ENCODE measurements around the gene THADA. TPM values are rescaled to one million over a fixed set of nuclear protein-coding genes. Genes with fewer than 3 reads are reported as not detected.
"Not testable (repeated sequence)": the region's sequence is repeated elsewhere in the genome, so short reads cannot be mapped to it uniquely, and the experiment has no call there.

The THADA gene
- polyA plus RNA-seq, 3 donors: 7.3 to 11.2 (median 9.7) TPM

- H3K9ac ChIP-seq (ENCODE audit: insufficient read depth, low read length, poor library complexity, severe bottlenecking): no peak overlapping the region
- H3K27me3 ChIP-seq (ENCODE audit: control insufficient read depth in 2 of 2, insufficient read depth in 2 of 2, low read length in 2 of 2): no peaks in the 10 kb centered on the region
Observed at GRCh38 chr2:43191947-43192516, 403.8 kb downstream of the THADA start.

DNA sequence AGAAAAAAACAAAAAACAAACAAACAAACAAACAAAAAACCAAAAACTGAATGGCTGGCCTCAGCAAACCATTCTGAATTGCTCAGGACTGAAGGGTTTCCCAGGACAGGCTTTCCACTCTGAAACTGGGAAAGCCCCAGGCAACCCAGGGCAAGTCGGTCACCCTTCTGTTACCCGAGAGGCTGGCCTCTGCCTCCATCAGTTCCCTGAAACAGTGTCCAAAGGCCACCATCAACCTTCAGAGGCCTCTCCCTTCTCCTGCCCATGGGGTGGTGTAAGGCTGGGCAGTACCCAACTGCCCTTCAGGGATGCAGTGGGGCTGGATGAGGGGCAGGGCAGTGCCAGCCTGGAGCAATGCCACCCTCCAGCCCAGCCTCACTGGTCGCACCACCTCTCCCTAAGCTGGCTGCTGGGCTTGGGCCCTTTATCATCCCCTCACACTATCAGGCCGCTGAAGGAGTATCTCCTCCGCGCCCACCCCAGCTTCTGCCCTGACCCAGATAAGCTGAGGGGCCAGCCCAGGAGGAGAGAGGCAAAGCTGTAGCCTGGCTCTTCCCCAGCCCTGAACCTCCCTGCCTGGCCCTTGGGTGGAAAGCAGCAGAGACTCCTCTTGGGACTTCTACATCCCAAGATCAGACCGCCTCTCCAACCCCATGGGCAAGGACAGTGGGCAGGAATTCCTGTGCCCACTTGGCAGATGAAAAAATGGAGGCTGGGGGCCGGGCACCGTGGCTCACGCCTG is 405.4 kb downstream of the THADA start:
- intact Hi-C loops (cut with micrococcal nuclease): no loop called here
- H3K4me3 Mint-ChIP-seq: no peak overlapping the region
- WGBS (ENCODE audit: insufficient coverage): 100% methylated on average over 8 of the region's 10 CpGs

More at GRCh38 chr2:43191947-43192516, 403.8 kb downstream of the THADA start:
- H3K27me3 Mint-ChIP-seq (ENCODE audit: low read depth in 3 of 3): peaks cover 0 to 2% (median 1%) of the 10 kb centered on the region in 3 donors
- no peak for DNase-seq
- WGBS (ENCODE audit: insufficient coverage): 75% methylated on average over 1 of the region's 3 CpGs
- no peak overlapping the region for H3K4me3 Mint-ChIP-seq
- peaks cover 3 to 5% of the 10 kb centered on the region in 2 donors for H3K36me3 Mint-ChIP-seq
- H3K9me3 Mint-ChIP-seq: peaks cover 0 to 2% (median 0%) of the 10 kb centered on the region in 7 donors
- no peak for TF ChIP-seq CTCF (IDR thresholded peaks at IDR 0.05)
- intact Hi-C loops (cut with micrococcal nuclease): no loop called here
- H3K27ac Mint-ChIP-seq: peak overlapping the region in 3 of 7 donors; percentile 24 to 85 (median 68)
- peaks cover 41 to 54% of the 10 kb centered on the region in 2 donors for H3K4me1 ChIP-seq (ENCODE audit: control insufficient read depth in 1 of 2, insufficient read depth in 2 of 2, low read length in 2 of 2)
- H3K4me3 ChIP-seq (replicated peaks in 1 of 3; ENCODE audit: low read depth in 2 of 3, low read length in 3 of 3): no peak overlapping the region
- H3K4me1 Mint-ChIP-seq: peaks cover 48% of the 10 kb centered on the region
- H3K27ac ChIP-seq (ENCODE audit: low read depth in 1 of 2, low read length in 2 of 2): no peak overlapping the region
- H3K9me3 ChIP-seq (replicated peaks in 1 of 2; ENCODE audit: control insufficient read depth in 1 of 2, insufficient read depth in 1 of 2, low read length in 2 of 2): no peaks in the 10 kb centered on the region
- H3K79me2 ChIP-seq (ENCODE audit: insufficient read depth, low read length): no peaks in the 10 kb centered on the region
- no peak overlapping the region for H3K4me2 ChIP-seq (replicated peaks; ENCODE audit: extremely low read depth, low read length, poor library complexity, severe bottlenecking)
- H2AFZ ChIP-seq (ENCODE audit: insufficient read depth, low read depth, low read length, poor library complexity, severe bottlenecking): no peak overlapping the region
- H3K36me3 ChIP-seq (replicated peaks in 1 of 2; ENCODE audit: control insufficient read depth in 1 of 2, insufficient read depth in 2 of 2, low read length in 2 of 2): no peaks in the 10 kb centered on the region
- no peaks in the 10 kb centered on the region for H4K20me1 ChIP-seq (ENCODE audit: insufficient read depth, low read length)

GRCh38 chr2:43189861-43190260 is 406.0 kb downstream of the THADA start:
- H3K4me1 Mint-ChIP-seq: peaks cover 51% of the 10 kb centered on the region
- H3K4me2 ChIP-seq (replicated peaks; ENCODE audit: extremely low read depth, low read length, poor library complexity, severe bottlenecking); H3K27me3 ChIP-seq (ENCODE audit: control insufficient read depth in 2 of 2, insufficient read depth in 2 of 2, low read length in 2 of 2); DNase-seq; H3K36me3 Mint-ChIP-seq; intact Hi-C loops (cut with micrococcal nuclease); H3K9ac ChIP-seq (ENCODE audit: insufficient read depth, low read length, poor library complexity, severe bottlenecking); H2AFZ ChIP-seq (ENCODE audit: insufficient read depth, low read depth, low read length, poor library complexity, severe bottlenecking); H3K27me3 Mint-ChIP-seq (ENCODE audit: low read depth in 3 of 3); H3K79me2 ChIP-seq (ENCODE audit: insufficient read depth, low read length); H3K36me3 ChIP-seq (replicated peaks in 1 of 2; ENCODE audit: control insufficient read depth in 1 of 2, insufficient read depth in 2 of 2, low read length in 2 of 2); H3K9me3 ChIP-seq (replicated peaks in 1 of 2; ENCODE audit: control insufficient read depth in 1 of 2, insufficient read depth in 1 of 2, low read length in 2 of 2); H3K27ac ChIP-seq (ENCODE audit: low read depth in 1 of 2, low read length in 2 of 2); H3K4me3 ChIP-seq (replicated peaks in 1 of 3; ENCODE audit: low read depth in 2 of 3, low read length in 3 of 3); H3K4me3 Mint-ChIP-seq; H3K9me3 Mint-ChIP-seq; H4K20me1 ChIP-seq (ENCODE audit: insufficient read depth, low read length); H3K27ac Mint-ChIP-seq: not testable (repeated sequence)
- 97% methylated on average over 5 of the region's 7 CpGs for WGBS (ENCODE audit: insufficient coverage)
- H3K4me1 ChIP-seq (ENCODE audit: control insufficient read depth in 1 of 2, insufficient read depth in 2 of 2, low read length in 2 of 2): peaks cover 41 to 50% of the 10 kb centered on the region in 2 donors

More for the DNA sequence above, 405.4 kb downstream of the THADA start:
- no peak overlapping the region for H3K4me2 ChIP-seq (replicated peaks; ENCODE audit: extremely low read depth, low read length, poor library complexity, severe bottlenecking)
- H3K27ac ChIP-seq (ENCODE audit: low read depth in 1 of 2, low read length in 2 of 2): no peak overlapping the region
- TF ChIP-seq CTCF (IDR thresholded peaks at IDR 0.05): no peak
- H3K36me3 Mint-ChIP-seq: peaks cover 0 to 2% of the 10 kb centered on the region in 2 donors
- no peak overlapping the region for H3K4me3 ChIP-seq (replicated peaks in 1 of 3; ENCODE audit: low read depth in 2 of 3, low read length in 3 of 3)
- H3K4me1 ChIP-seq (ENCODE audit: control insufficient read depth in 1 of 2, insufficient read depth in 2 of 2, low read length in 2 of 2): peaks cover 41 to 50% of the 10 kb centered on the region in 2 donors
- no peaks in the 10 kb centered on the region for H3K9me3 ChIP-seq (replicated peaks in 1 of 2; ENCODE audit: control insufficient read depth in 1 of 2, insufficient read depth in 1 of 2, low read length in 2 of 2)
- H3K4me1 Mint-ChIP-seq: peaks cover 49% of the 10 kb centered on the region
- DNase-seq: no peak
- H4K20me1 ChIP-seq (ENCODE audit: insufficient read depth, low read length): no peaks in the 10 kb centered on the region
- H3K36me3 ChIP-seq (replicated peaks in 1 of 2; ENCODE audit: control insufficient read depth in 1 of 2, insufficient read depth in 2 of 2, low read length in 2 of 2): no peaks in the 10 kb centered on the region
- no peak overlapping the region for H2AFZ ChIP-seq (ENCODE audit: insufficient read depth, low read depth, low read length, poor library complexity, severe bottlenecking)
- no peaks in the 10 kb centered on the region for H3K27me3 ChIP-seq (ENCODE audit: control insufficient read depth in 2 of 2, insufficient read depth in 2 of 2, low read length in 2 of 2)
- no peak overlapping the region for H3K9ac ChIP-seq (ENCODE audit: insufficient read depth, low read length, poor library complexity, severe bottlenecking)
- H3K27ac Mint-ChIP-seq: peak overlapping the region in 1 of 7 donors; percentile 11
- no peaks in the 10 kb centered on the region for H3K79me2 ChIP-seq (ENCODE audit: insufficient read depth, low read length)
- H3K27me3 Mint-ChIP-seq (ENCODE audit: low read depth in 3 of 3): peaks cover 0 to 2% (median 1%) of the 10 kb centered on the region in 3 donors
- peaks cover 0 to 2% (median 0%) of the 10 kb centered on the region in 7 donors for H3K9me3 Mint-ChIP-seq

Data from CD14-positive monocyte (primary cell).